Epithelial cell of prostate (primary cell): ENCODE measurements around the gene ACTL10.
"Not testable (repeated sequence)": the region's sequence is repeated elsewhere in the genome, so short reads cannot be mapped to it uniquely, and the experiment has no call there.

Source experiments
- DNase-seq: peaks from one replicate; pipeline ENCODE4 v3.0.0-alpha.2; 2011; ENCODE audit warnings: low read depth, low spot score
- H3K27ac ChIP-seq: fragments of 450-650 bp; 2 replicates; pipeline ENCODE4 v1.5.1; 2017; ENCODE audit warnings: mild to moderate bottlenecking

Gene ACTL10

GRCh38 chr20:33687993-33688937 is 21.5 kb downstream of the ACTL10 start:
- H3K27ac ChIP-seq: no peak overlapping the region
- no peak for DNase-seq

GRCh38 chr20:33688938-33689424 is 22.2 kb downstream of the ACTL10 start:
- no peak overlapping the region for H3K27ac ChIP-seq
- DNase-seq: no peak

- DNase-seq: no peak
- no peak overlapping the region for H3K27ac ChIP-seq
Observed at GRCh38 chr20:33689493-33689892, 22.8 kb downstream of the ACTL10 start.

- H3K27ac ChIP-seq: no peak overlapping the region
- no peak for DNase-seq
Observed at GRCh38 chr20:33689973-33690372, 23.2 kb downstream of the ACTL10 start.

GRCh38 chr20:33693289-33693688 is 26.5 kb downstream of the ACTL10 start:
- no peak overlapping the region for H3K27ac ChIP-seq
- no peak for DNase-seq

GRCh38 chr20:33693741-33694638 is 27.2 kb downstream of the ACTL10 start:
- DNase-seq: no peak
- no peak overlapping the region for H3K27ac ChIP-seq

GRCh38 chr20:33694639-33695012 is 27.9 kb downstream of the ACTL10 start:
- DNase-seq: no peak
- H3K27ac ChIP-seq: no peak overlapping the region

GRCh38 chr20:33696448-33696847 is 29.7 kb downstream of the ACTL10 start:
- H3K27ac ChIP-seq: no peak overlapping the region
- DNase-seq: no peak

- H3K27ac ChIP-seq: no peak overlapping the region
- no peak for DNase-seq
Observed at GRCh38 chr20:33697129-33697528, 30.4 kb downstream of the ACTL10 start.

GRCh38 chr20:33698966-33699365 is 32.2 kb downstream of the ACTL10 start:
- H3K27ac ChIP-seq, DNase-seq: not testable (repeated sequence)

GRCh38 chr20:33700696-33701441 is 34.1 kb downstream of the ACTL10 start:
- not testable (repeated sequence) for DNase-seq, H3K27ac ChIP-seq

GRCh38 chr20:33701629-33702450 is 35.1 kb downstream of the ACTL10 start:
- H3K27ac ChIP-seq: no peak overlapping the region
- no peak for DNase-seq

- H3K27ac ChIP-seq: no peak overlapping the region
- no peak for DNase-seq
Observed at GRCh38 chr20:33702861-33703260, 36.1 kb downstream of the ACTL10 start.

- DNase-seq: no peak
- no peak overlapping the region for H3K27ac ChIP-seq
Observed at GRCh38 chr20:33703498-33704137, 36.9 kb downstream of the ACTL10 start.

GRCh38 chr20:33704197-33704924 is 37.6 kb downstream of the ACTL10 start:
- no peak overlapping the region for H3K27ac ChIP-seq
- DNase-seq: peak; percentile 6

- DNase-seq: no peak
- no peak overlapping the region for H3K27ac ChIP-seq
Observed at GRCh38 chr20:33707668-33708067, 40.9 kb downstream of the ACTL10 start.

- H3K27ac ChIP-seq: no peak overlapping the region
- DNase-seq: no peak
Observed at GRCh38 chr20:33709398-33709797, 42.7 kb downstream of the ACTL10 start.

- DNase-seq: no peak
- no peak overlapping the region for H3K27ac ChIP-seq
Observed at GRCh38 chr20:33709905-33710541, 43.3 kb downstream of the ACTL10 start.
